Gastrocnemius medialis (tissue), 4 donors: ENCODE results near the gene GLOD4.
"Not testable (repeated sequence)": the region's sequence is repeated elsewhere in the genome, so short reads cannot be mapped to it uniquely, and the experiment has no call there.

Experiments used
- CTCF ChIP-seq, 5 experiments: fragments of 450-650 bp in 3 of 5; fragments of 200-600 bp in 2 of 5; sonication (generic) in 2 of 5; IDR thresholded peaks in 4 of 5; conservative IDR thresholded peaks in 1 of 5; 1 replicate in 4 of 5; 2 replicates in 1 of 5; pipeline ENCODE4 v1.5.1; 2016 to 2019; ENCODE audit warnings: antibody characterized with exemption in 5 of 5, mild to moderate bottlenecking in 3 of 5, moderate library complexity in 3 of 5
- POLR2A ChIP-seq, 2 donors: fragments of 450-650 bp; IDR thresholded peaks; one replicate each; pipeline ENCODE4 v1.6.1; 2017; ENCODE audit warnings: antibody characterized with exemption in 2 of 2, mild to moderate bottlenecking in 2 of 2, moderate library complexity in 2 of 2

DNA sequence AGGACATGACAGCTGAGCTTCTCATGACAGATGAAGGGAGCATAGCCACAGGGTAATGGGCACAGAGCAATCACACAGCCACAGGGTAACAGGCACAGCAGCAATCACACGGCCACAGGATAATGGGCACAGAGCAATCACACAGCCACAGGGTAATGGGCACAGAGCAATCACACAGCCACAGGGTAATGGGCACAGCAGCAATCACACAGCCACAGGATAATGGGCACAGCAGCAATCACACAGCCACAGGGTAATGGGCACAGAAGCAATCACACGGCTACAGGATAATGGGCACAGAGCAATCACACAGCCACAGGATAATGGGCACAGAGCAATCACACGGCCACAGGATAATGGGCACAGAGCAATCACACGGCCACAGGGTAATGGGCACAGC lies 33.5 kb downstream of the GLOD4 start:
- not testable (repeated sequence) for TF ChIP-seq CTCF (IDR thresholded peaks at IDR 0.05 in 4 of 5, conservative IDR thresholded peaks at IDR 0.05 in 1 of 5); POLR2A (IDR thresholded peaks at IDR 0.05)
